ENCODE data around the gene MEGF10.

DNA sequence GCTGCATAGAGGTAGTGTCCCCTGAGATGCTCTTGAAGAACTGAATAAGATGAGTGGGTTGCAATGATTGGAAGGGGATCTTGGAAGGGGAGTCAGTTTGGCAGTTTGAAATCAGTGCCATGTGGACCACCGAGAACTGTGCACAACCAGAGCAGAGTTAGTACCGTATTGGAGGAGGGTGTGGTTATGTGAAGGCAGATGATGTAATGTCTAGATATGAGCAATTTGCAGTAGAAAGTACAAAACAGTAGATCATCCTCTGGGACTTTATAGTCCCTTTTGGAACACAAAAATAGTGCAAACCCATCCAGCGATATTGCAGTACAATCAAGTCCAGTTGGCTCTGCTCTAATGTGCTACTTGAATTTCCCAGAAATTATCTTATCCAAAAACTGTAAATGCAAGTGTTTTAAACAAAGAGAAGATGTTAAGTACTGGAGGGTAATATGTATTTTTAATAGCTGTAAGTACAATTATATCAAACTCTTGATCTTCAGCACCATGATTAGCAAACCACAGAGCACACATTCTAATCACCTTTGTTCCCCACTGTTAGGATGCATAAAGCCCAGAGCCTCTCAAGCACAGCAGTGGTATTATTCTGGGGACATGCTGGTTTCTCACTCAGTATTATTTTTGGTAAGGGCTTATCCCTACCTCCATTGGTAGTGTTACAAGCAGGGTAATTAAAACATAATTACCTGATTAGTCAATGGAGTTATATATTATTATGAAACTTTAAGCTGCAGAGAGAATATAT, 41.5 kb downstream of the MEGF10 start:
- TF ChIP-seq CTCF (IDR thresholded peaks at IDR 0.05) = no peak
- TF ChIP-seq POLR2A (IDR thresholded peaks at IDR 0.05) = no peak
